GM12878 (cell line): Measurements from ENCODE around the gene SLC25A13.

Source experiments
- EGR1 ChIP-seq, 2 experiments: IDR thresholded peaks; 1 replicate in 1 of 2; 2 replicates in 1 of 2; pipeline ENCODE4 v1.6.1; 2011 to 2012; ENCODE audit warnings: low read depth in 2 of 2, low read length in 2 of 2, borderline replicate concordance in 1 of 2, mild to moderate bottlenecking in 1 of 2, moderate library complexity in 1 of 2
- ESRRA ChIP-seq: IDR thresholded peaks from 2 replicates; pipeline ENCODE4 v1.6.1; 2012; ENCODE audit warnings: mild to moderate bottlenecking, low read length, improper control_type of control experiment
- GABPA ChIP-seq: IDR thresholded peaks from 2 replicates; pipeline ENCODE4 v1.6.1; 2014; ENCODE audit warnings: antibody characterized with exemption, low read depth, mild to moderate bottlenecking, inconsistent platforms
- KDM1A ChIP-seq: fragments of 200-600 bp; sonication (generic); IDR thresholded peaks from 2 replicates; pipeline ENCODE4 v1.6.1; 2016; ENCODE audit warnings: borderline replicate concordance
- MTA3 ChIP-seq: IDR thresholded peaks from 2 replicates; pipeline ENCODE4 v1.6.1; 2012; ENCODE audit warnings: low read length, inconsistent platforms, borderline replicate concordance
- MYC ChIP-seq: IDR thresholded peaks from 2 replicates; pipeline ENCODE4 v1.6.1; 2011; ENCODE audit warnings: mild to moderate bottlenecking, low read length, moderate library complexity, inconsistent platforms; ENCODE audit not compliant: insufficient read depth, insufficient replicate concordance, insufficient read length, severe bottlenecking
- POLR2AphosphoS5 ChIP-seq: IDR thresholded peaks from 2 replicates; pipeline ENCODE4 v1.6.1; 2011; ENCODE audit warnings: mild to moderate bottlenecking, low read length, inconsistent platforms
- TF ChIP-seq, protein P1 (sequence below), 3 experiments: IDR thresholded peaks in 2 of 3; conservative IDR thresholded peaks in 1 of 3; 2 replicates each; pipeline ENCODE4 v1.5.1; 2011; ENCODE audit warnings: low read depth in 3 of 3, low read length in 3 of 3, mild to moderate bottlenecking in 3 of 3, control low read depth in 2 of 3, moderate library complexity in 2 of 3, inconsistent platforms in 1 of 3, mixed read lengths in 1 of 3; ENCODE audit not compliant: control insufficient read depth in 2 of 3, insufficient read depth in 1 of 3; ENCODE audit errors: extremely low read depth in 1 of 3
- TF ChIP-seq, protein P2 (sequence below): IDR thresholded peaks from 2 replicates; pipeline ENCODE4 v1.6.1; 2011; ENCODE audit warnings: low read depth, low read length, improper control_type of control experiment, borderline replicate concordance
- TF ChIP-seq, protein P3 (sequence below): fragments of 450-650 bp; IDR thresholded peaks from 2 replicates; pipeline ENCODE4 v1.6.1; 2016; ENCODE audit warnings: mild to moderate bottlenecking
- TF ChIP-seq, protein P4 (sequence below): fragments of 450-650 bp; IDR thresholded peaks from 2 replicates; pipeline ENCODE4 v1.6.1; 2017; ENCODE audit warnings: mild to moderate bottlenecking
- TF ChIP-seq, protein P5 (sequence below): IDR thresholded peaks from 2 replicates; pipeline ENCODE4 v1.6.1; 2012; ENCODE audit warnings: mild to moderate bottlenecking, low read depth, low read length

DNA sequence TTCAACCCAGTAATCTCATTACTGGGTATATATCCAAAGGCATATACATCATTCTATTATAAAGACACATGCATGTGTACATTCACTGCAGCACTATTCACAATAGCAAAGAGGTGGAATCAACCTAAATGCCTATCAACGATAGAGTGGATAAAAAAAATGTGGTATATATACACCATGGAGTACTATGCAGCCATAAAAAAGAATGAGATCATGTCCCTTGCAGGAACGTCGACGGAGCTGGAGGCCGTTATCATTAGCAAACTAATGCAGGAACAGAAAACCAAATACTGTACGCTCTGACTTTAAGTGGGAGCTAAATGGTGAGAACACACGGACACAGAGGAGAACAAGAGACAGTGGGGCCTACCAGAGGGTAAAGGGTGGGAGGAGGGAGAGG lies 105.5 kb downstream of the SLC25A13 start:
- TF ChIP-seq, protein P1, sequence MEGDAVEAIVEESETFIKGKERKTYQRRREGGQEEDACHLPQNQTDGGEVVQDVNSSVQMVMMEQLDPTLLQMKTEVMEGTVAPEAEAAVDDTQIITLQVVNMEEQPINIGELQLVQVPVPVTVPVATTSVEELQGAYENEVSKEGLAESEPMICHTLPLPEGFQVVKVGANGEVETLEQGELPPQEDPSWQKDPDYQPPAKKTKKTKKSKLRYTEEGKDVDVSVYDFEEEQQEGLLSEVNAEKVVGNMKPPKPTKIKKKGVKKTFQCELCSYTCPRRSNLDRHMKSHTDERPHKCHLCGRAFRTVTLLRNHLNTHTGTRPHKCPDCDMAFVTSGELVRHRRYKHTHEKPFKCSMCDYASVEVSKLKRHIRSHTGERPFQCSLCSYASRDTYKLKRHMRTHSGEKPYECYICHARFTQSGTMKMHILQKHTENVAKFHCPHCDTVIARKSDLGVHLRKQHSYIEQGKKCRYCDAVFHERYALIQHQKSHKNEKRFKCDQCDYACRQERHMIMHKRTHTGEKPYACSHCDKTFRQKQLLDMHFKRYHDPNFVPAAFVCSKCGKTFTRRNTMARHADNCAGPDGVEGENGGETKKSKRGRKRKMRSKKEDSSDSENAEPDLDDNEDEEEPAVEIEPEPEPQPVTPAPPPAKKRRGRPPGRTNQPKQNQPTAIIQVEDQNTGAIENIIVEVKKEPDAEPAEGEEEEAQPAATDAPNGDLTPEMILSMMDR (IDR thresholded peaks at IDR 0.05 in 2 of 3, conservative IDR thresholded peaks at IDR 0.05 in 1 of 3; ENCODE audit: control insufficient read depth in 2 of 3, extremely low read depth in 1 of 3, insufficient read depth in 1 of 3, low read depth in 3 of 3, low read length in 3 of 3), result no peak
- TF ChIP-seq EGR1 (IDR thresholded peaks at IDR 0.05; ENCODE audit: borderline replicate concordance in 1 of 2, low read depth in 2 of 2, low read length in 2 of 2), result no peak
- no peak for TF ChIP-seq ESRRA
- TF ChIP-seq GABPA, result no peak
- no peak for TF ChIP-seq MYC
- no peak for TF ChIP-seq POLR2AphosphoS5
- no peak for TF ChIP-seq MTA3
- TF ChIP-seq, protein P2, sequence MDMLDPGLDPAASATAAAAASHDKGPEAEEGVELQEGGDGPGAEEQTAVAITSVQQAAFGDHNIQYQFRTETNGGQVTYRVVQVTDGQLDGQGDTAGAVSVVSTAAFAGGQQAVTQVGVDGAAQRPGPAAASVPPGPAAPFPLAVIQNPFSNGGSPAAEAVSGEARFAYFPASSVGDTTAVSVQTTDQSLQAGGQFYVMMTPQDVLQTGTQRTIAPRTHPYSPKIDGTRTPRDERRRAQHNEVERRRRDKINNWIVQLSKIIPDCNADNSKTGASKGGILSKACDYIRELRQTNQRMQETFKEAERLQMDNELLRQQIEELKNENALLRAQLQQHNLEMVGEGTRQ, result no peak
- TF ChIP-seq, protein P3, sequence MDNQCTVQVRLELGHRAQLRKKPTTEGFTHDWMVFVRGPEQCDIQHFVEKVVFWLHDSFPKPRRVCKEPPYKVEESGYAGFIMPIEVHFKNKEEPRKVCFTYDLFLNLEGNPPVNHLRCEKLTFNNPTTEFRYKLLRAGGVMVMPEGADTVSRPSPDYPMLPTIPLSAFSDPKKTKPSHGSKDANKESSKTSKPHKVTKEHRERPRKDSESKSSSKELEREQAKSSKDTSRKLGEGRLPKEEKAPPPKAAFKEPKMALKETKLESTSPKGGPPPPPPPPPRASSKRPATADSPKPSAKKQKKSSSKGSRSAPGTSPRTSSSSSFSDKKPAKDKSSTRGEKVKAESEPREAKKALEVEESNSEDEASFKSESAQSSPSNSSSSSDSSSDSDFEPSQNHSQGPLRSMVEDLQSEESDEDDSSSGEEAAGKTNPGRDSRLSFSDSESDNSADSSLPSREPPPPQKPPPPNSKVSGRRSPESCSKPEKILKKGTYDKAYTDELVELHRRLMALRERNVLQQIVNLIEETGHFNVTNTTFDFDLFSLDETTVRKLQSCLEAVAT, result no peak
- TF ChIP-seq KDM1A, result no peak
- TF ChIP-seq, protein P4, sequence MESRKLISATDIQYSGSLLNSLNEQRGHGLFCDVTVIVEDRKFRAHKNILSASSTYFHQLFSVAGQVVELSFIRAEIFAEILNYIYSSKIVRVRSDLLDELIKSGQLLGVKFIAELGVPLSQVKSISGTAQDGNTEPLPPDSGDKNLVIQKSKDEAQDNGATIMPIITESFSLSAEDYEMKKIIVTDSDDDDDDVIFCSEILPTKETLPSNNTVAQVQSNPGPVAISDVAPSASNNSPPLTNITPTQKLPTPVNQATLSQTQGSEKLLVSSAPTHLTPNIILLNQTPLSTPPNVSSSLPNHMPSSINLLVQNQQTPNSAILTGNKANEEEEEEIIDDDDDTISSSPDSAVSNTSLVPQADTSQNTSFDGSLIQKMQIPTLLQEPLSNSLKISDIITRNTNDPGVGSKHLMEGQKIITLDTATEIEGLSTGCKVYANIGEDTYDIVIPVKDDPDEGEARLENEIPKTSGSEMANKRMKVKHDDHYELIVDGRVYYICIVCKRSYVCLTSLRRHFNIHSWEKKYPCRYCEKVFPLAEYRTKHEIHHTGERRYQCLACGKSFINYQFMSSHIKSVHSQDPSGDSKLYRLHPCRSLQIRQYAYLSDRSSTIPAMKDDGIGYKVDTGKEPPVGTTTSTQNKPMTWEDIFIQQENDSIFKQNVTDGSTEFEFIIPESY, result no peak
- TF ChIP-seq, protein P5, sequence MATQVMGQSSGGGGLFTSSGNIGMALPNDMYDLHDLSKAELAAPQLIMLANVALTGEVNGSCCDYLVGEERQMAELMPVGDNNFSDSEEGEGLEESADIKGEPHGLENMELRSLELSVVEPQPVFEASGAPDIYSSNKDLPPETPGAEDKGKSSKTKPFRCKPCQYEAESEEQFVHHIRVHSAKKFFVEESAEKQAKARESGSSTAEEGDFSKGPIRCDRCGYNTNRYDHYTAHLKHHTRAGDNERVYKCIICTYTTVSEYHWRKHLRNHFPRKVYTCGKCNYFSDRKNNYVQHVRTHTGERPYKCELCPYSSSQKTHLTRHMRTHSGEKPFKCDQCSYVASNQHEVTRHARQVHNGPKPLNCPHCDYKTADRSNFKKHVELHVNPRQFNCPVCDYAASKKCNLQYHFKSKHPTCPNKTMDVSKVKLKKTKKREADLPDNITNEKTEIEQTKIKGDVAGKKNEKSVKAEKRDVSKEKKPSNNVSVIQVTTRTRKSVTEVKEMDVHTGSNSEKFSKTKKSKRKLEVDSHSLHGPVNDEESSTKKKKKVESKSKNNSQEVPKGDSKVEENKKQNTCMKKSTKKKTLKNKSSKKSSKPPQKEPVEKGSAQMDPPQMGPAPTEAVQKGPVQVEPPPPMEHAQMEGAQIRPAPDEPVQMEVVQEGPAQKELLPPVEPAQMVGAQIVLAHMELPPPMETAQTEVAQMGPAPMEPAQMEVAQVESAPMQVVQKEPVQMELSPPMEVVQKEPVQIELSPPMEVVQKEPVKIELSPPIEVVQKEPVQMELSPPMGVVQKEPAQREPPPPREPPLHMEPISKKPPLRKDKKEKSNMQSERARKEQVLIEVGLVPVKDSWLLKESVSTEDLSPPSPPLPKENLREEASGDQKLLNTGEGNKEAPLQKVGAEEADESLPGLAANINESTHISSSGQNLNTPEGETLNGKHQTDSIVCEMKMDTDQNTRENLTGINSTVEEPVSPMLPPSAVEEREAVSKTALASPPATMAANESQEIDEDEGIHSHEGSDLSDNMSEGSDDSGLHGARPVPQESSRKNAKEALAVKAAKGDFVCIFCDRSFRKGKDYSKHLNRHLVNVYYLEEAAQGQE, result no peak
